HG03280 (cell line): ENCODE data around the gene FLCN.
"Not testable (repeated sequence)": the region's sequence is repeated elsewhere in the genome, so short reads cannot be mapped to it uniquely, and the experiment has no call there.

Source experiments
- ATAC-seq: cut with Tn5 transposase; IDR thresholded peaks from one replicate; pipeline ENCODE4 v1.9.1; 2021; ENCODE audit warnings: mild to moderate bottlenecking, moderate library complexity; ENCODE audit not compliant: unreplicated experiment

Gene FLCN

GRCh38 chr17:17237026-17237799 is at the start of gene FLCN:
FLCN (minus strand) TSS chr17:17237168; CDS start chr17:17228137, 9,031 bp downstream.
- peak; percentile 88 for ATAC-seq

GRCh38 chr17:17285951-17286350 is 49.0 kb upstream of the FLCN start:
- ATAC-seq, result no peak

GRCh38 chr17:17280613-17281549 is 43.9 kb upstream of the FLCN start, which contains the start of gene COPS3:
COPS3 (minus strand) TSS chr17:17281246; CDS start chr17:17281186, 60 bp downstream.
- peak; percentile 84 for ATAC-seq

- no peak for ATAC-seq
Measured at GRCh38 chr17:17279316-17279715, 42.3 kb upstream of the FLCN start.

GRCh38 chr17:17277431-17277830 is 40.5 kb upstream of the FLCN start:
- ATAC-seq, result not testable (repeated sequence)

- ATAC-seq, result no peak
Measured at GRCh38 chr17:17275971-17276370, 39.0 kb upstream of the FLCN start.

- ATAC-seq, result no peak
Measured at GRCh38 chr17:17269926-17270773, 33.2 kb upstream of the FLCN start.

- no peak for ATAC-seq
Measured at GRCh38 chr17:17264430-17264829, 27.5 kb upstream of the FLCN start.

GRCh38 chr17:17258998-17259397 is 22.0 kb upstream of the FLCN start:
- ATAC-seq, result no peak

- ATAC-seq, result no peak
Measured at GRCh38 chr17:17258011-17258410, 21.0 kb upstream of the FLCN start.

- ATAC-seq, result no peak
Measured at GRCh38 chr17:17256316-17256715, 19.3 kb upstream of the FLCN start.

GRCh38 chr17:17255689-17256088 is 18.7 kb upstream of the FLCN start:
- not testable (repeated sequence) for ATAC-seq

- no peak for ATAC-seq
Measured at GRCh38 chr17:17254036-17254435, 17.1 kb upstream of the FLCN start.

- no peak for ATAC-seq
Measured at GRCh38 chr17:17253406-17253805, 16.4 kb upstream of the FLCN start.

- no peak for ATAC-seq
Measured at GRCh38 chr17:17252149-17252661, 15.2 kb upstream of the FLCN start.

- no peak for ATAC-seq
Measured at GRCh38 chr17:17246879-17247278, 9.9 kb upstream of the FLCN start.

GRCh38 chr17:17243163-17243562 is 6.2 kb upstream of the FLCN start:
- ATAC-seq, result no peak

GRCh38 chr17:17242246-17242645 is 5.3 kb upstream of the FLCN start:
- ATAC-seq, result no peak

- ATAC-seq, result no peak
Measured at GRCh38 chr17:17241656-17242055, 4.7 kb upstream of the FLCN start.

- no peak for ATAC-seq
Measured at GRCh38 chr17:17239832-17240231, 2.9 kb upstream of the FLCN start.
